Uterus (tissue), 4 donors: ENCODE data around the gene GMPR2. TPM values are rescaled to one million over a fixed set of nuclear protein-coding genes. Genes with fewer than 3 reads are reported as not detected.

Experiments used
- DNase-seq, 2 donors: peaks; one replicate each; pipeline ENCODE4 v3.0.0-alpha.2; 2019 to 2020
- H3K27ac ChIP-seq, 2 donors: fragments of 200-600 bp; sonication (generic); 1 replicate in 1 of 2; 2 replicates in 1 of 2; pipeline ENCODE4 v1.5.1; 2016 to 2018
- H3K27me3 ChIP-seq, 2 donors: fragments of 200-600 bp; sonication (generic); one replicate each; pipeline ENCODE4 v1.5.1; 2018 to 2019; ENCODE audit warnings: control low read depth in 1 of 2
- H3K36me3 ChIP-seq, 2 donors: fragments of 200-600 bp; sonication (generic); one replicate each; pipeline ENCODE4 v1.5.1; 2019; ENCODE audit warnings: control low read depth in 1 of 2
- H3K4me1 ChIP-seq, 2 donors: fragments of 200-600 bp; sonication (generic); one replicate each; pipeline ENCODE4 v1.5.1; 2018 to 2019; ENCODE audit warnings: control low read depth in 1 of 2
- H3K4me3 ChIP-seq, 2 donors: fragments of 200-600 bp; sonication (generic); 1 replicate in 1 of 2; 2 replicates in 1 of 2; pipeline ENCODE4 v1.5.1; 2018 to 2019; ENCODE audit warnings: mild to moderate bottlenecking in 1 of 2
- H3K9me3 ChIP-seq, 2 donors: fragments of 200-600 bp; sonication (generic); one replicate each; pipeline ENCODE4 v1.5.1; 2019; ENCODE audit warnings: control low read depth in 1 of 2
- CTCF ChIP-seq, 4 experiments: fragments of 200-600 bp in 2 of 4; fragments of 450-650 bp in 2 of 4; sonication (generic) in 2 of 4; IDR thresholded peaks; one replicate each; pipeline ENCODE4 v1.5.1; 2016 to 2019; ENCODE audit warnings: antibody characterized with exemption in 4 of 4, mild to moderate bottlenecking in 2 of 4, moderate library complexity in 1 of 4
- POLR2A ChIP-seq, 2 donors: fragments of 450-650 bp; IDR thresholded peaks; one replicate each; pipeline ENCODE4 v1.6.1; 2016; ENCODE audit warnings: antibody characterized with exemption in 2 of 2, mild to moderate bottlenecking in 1 of 2, moderate library complexity in 1 of 2
- intact Hi-C: fragments of 100-400 bp; cut with DNase I; formaldehyde crosslinking; loops from one replicate; pipeline ENCODE4 v1.15.1; 2023; ENCODE audit warnings: low total_unique reads
- total RNA-seq, 4 donors: library from RNA; depleted of rRNA in 3 of 4; stranded (reverse); fragments of >200 nt in 3 of 4; gene quantifications; one replicate each; pipeline versions ENCODE4 v1.1.0 to v1.2.4, GENCODE V29; 2014 to 2023
- donor health status: DM: yes; HTN: yes; CAD: no.

The GMPR2 gene
- total RNA-seq, 4 donors from 2014 or later: 38.9 to 60.9 (median 48.8) TPM

- H3K4me1 ChIP-seq: peaks cover 0 to 4% of the 10 kb centered on the region in 2 donors
- H3K27me3 ChIP-seq: no peaks in the 10 kb centered on the region
- no peaks in the 10 kb centered on the region for H3K9me3 ChIP-seq
- TF ChIP-seq CTCF (IDR thresholded peaks at IDR 0.05): no peak
- intact Hi-C loops: no loop called here
- no peak overlapping the region for H3K27ac ChIP-seq
- no peaks in the 10 kb centered on the region for H3K36me3 ChIP-seq
- no peak overlapping the region for H3K4me3 ChIP-seq
- DNase-seq: no peak
Measured at GRCh38 chr14:24211311-24211710, 21.4 kb upstream of the GMPR2 start.

- peak; percentile 95 to 96 for DNase-seq
- Histone ChIP-seq H3K36me3 (no peaks in the 10 kb centered on the region), H3K27ac (peak within 1 kb of the TSS; percentile 93 to 97), H3K4me1 (peaks cover 0 to 4% of the 10 kb centered on the region in 2 donors), H3K27me3 (no peaks in the 10 kb centered on the region), H3K4me3 (peak within 1 kb of the TSS; percentile 72 to 79), H3K9me3 (no peaks in the 10 kb centered on the region)
- TF ChIP-seq CTCF (IDR thresholded peaks at IDR 0.05) (peak; percentile 9 to 37 (median 26)), POLR2A (IDR thresholded peaks at IDR 0.05) (peak; percentile 70 to 96)
- intact Hi-C loops: no loop called here
Measured at GRCh38 chr14:24212924-24213865, 19.5 kb upstream of the GMPR2 start, which contains the start of gene CHMP4A. Gene CHMP4A (minus strand): TSS chr14:24213488. CDS start chr14:24213439, 49 bp downstream.

- no peak for TF ChIP-seq CTCF (IDR thresholded peaks at IDR 0.05)
- no peak for TF ChIP-seq POLR2A (IDR thresholded peaks at IDR 0.05)
- Histone ChIP-seq H3K27me3 (no peaks in the 10 kb centered on the region), H3K4me1 (peaks cover 0 to 4% of the 10 kb centered on the region in 2 donors), H3K36me3 (no peaks in the 10 kb centered on the region), H3K9me3 (no peaks in the 10 kb centered on the region), H3K4me3 (peak overlapping the region; percentile 72 to 79), H3K27ac (peak overlapping the region; percentile 93 to 97)
- no peak for DNase-seq
- intact Hi-C loops: no loop called here
Measured at GRCh38 chr14:24213866-24214662, 18.7 kb upstream of the GMPR2 start.

GRCh38 chr14:24215495-24216344, 17.0 kb upstream of the GMPR2 start, which contains the start of gene MDP1:
Gene MDP1 (minus strand): TSS chr14:24216066. CDS start chr14:24215955, 111 bp downstream.
- Histone ChIP-seq H3K4me1 (peaks cover 0 to 4% of the 10 kb centered on the region in 2 donors), H3K9me3 (no peaks in the 10 kb centered on the region), H3K4me3 (peak within 1 kb of the TSS; percentile 71 to 80), H3K27me3 (no peaks in the 10 kb centered on the region), H3K36me3 (no peaks in the 10 kb centered on the region), H3K27ac (peak within 1 kb of the TSS; percentile 86 to 89)
- peak; percentile 45 to 68 (median 61) for TF ChIP-seq CTCF (IDR thresholded peaks at IDR 0.05)
- TF ChIP-seq POLR2A (IDR thresholded peaks at IDR 0.05): peak; percentile 55 to 66
- peak; percentile 81 to 82 for DNase-seq
- intact Hi-C loops: no loop called here
